NCI-H1694 treated with DMSO at 0.1 percent for 48 hours (cell line): ENCODE results near the gene LAMA5.

Experiments
- DNase-seq: peaks from one replicate; lab custom pipeline; 2025; lab: John Stamatoyannopoulos, UW

Gene LAMA5

GRCh38 chr20:62267543-62267942 lies 99.6 kb downstream of the LAMA5 start:
- no peak for DNase-seq

GRCh38 chr20:62266851-62267250 lies 100.3 kb downstream of the LAMA5 start:
- no peak for DNase-seq

- DNase-seq, result no peak
These were observed 100.8 kb downstream of the LAMA5 start for GRCh38 chr20:62266340-62266739.

GRCh38 chr20:62265365-62265764 lies 101.7 kb downstream of the LAMA5 start:
- DNase-seq, result no peak

- DNase-seq, result no peak
These were observed 103.7 kb downstream of the LAMA5 start for GRCh38 chr20:62263396-62263795.

- no peak for DNase-seq
These were observed 105.0 kb downstream of the LAMA5 start for GRCh38 chr20:62262064-62262463.

GRCh38 chr20:62259294-62259565 lies 107.9 kb downstream of the LAMA5 start:
- DNase-seq, result no peak
